ENCODE measurements around the gene MAGI2.
"Not testable (repeated sequence)": the region's sequence is repeated elsewhere in the genome, so short reads cannot be mapped to it uniquely, and the experiment has no call there.

Gene MAGI2

GRCh38 chr7:78006063-78006755, 1447.3 kb downstream of the MAGI2 start:
- DNase-seq: no peak

DNA sequence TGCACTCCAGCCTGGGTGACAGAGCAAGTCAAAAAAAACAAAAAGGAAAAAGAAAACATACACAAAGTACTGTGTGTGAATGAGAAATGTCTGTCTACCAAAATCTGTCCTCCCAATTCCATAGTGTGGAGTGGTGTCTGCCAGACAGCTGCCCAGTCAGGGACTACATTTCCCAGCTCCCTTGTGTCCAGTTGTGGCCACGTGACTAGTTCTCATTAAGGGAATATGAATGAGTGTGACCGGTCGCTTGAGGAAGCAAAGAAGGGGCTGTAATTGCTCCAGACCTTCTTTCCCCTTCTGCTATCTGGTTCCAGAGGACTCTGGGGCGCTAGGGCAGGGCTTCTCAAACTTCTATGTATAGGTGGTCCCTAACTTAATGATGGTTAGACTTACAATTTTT, 1450.8 kb downstream of the MAGI2 start:
- DNase-seq: no peak

- DNase-seq: no peak
Measured at GRCh38 chr7:78002021-78002420, 1451.4 kb downstream of the MAGI2 start.

- not testable (repeated sequence) for DNase-seq
Measured at GRCh38 chr7:77999168-77999567, 1454.3 kb downstream of the MAGI2 start.

DNA sequence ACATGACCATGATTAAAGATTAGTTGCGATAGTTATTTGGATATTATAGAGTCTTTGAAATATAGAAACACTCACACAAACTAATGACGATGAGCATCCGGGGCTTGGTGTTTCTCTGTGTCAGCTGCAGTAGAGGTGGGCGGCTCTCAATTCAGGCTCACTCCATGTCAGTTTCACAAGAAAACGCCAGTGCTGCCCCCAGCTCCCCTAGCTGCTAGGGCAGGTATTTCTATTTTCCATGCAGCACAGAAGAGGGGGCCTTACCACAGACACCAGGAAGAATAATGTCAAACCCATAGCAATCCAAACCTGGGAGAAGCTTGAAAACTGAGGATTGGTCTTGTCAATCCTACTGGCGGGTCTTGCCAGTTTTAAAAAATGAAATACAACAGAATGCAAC, 1457.8 kb downstream of the MAGI2 start:
- DNase-seq: no peak

- DNase-seq: peak; percentile 28 to 53
Measured at GRCh38 chr7:77993838-77994237, 1459.6 kb downstream of the MAGI2 start.

GRCh38 chr7:77991656-77992055, 1461.8 kb downstream of the MAGI2 start:
- no peak for DNase-seq

GRCh38 chr7:77989981-77990566, 1463.4 kb downstream of the MAGI2 start:
- no peak for DNase-seq

- no peak for DNase-seq
Measured at GRCh38 chr7:77985974-77986339, 1467.5 kb downstream of the MAGI2 start.

- DNase-seq: no peak
Measured at GRCh38 chr7:77985232-77985973, 1468.1 kb downstream of the MAGI2 start.

GRCh38 chr7:77983973-77984372, 1469.5 kb downstream of the MAGI2 start:
- no peak for DNase-seq

DNA sequence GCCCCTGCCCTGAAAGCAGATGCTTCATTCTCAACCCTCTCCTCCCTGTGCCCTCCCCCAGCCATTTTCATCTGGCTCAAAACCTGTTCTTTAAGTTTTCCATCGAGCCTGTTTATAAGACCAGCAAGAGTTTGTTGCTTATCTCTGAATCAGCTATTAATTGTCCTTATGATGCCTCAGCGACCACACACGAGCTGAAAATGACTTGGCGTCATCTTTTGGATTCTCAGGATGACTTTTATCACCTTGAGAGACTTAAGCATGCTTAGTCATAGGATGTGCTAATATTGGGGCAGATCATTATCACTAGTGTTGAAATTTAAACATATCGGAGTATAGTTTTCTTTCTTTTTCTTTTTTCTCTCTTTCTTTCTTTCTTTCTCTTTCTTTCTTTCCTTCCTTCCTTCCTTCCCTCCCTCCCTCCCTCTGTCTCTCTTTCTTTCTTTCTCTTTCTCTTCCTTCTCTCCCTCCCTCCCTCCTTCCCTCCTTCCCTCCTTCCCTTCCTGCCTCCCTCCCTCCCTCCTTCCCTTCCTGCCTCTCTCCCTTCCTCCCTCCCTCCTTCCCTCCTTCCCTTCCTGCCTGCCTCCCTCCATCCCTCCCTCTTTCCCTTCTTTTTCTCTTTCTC, 1470.4 kb downstream of the MAGI2 start:
- DNase-seq: no peak

DNA sequence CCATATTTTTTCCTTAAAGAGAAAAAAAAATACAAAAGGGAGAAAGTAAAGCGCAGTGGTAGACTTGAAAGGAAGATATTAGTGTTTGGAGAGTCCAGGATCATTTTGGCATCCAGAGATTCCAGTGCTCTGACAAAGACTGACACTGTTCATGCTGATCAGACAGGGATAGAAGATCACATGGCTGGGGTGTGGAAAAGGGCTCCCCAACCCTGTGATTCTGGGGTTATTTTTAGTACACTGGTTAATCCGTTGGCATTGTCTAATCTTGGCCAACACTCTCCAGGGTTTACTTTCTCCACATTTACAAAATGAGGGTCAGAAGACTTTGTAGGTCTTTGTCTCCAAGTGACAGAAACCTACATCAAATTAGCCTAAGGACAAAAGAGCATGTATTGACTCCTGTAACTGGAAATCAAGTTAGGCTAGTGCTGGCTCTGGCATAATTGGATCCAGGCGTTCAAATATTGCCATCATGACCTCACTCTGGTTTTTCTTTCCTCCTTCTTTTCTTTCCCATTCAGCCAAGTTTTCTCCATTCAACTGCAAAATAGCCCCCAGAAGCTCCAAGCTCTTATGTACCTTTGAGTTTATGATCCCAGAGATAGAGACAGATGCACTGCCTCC, 1473.3 kb downstream of the MAGI2 start:
- DNase-seq: no peak

- no peak for DNase-seq
Measured at GRCh38 chr7:77979219-77979618, 1474.2 kb downstream of the MAGI2 start.

GRCh38 chr7:77975672-77976480, 1477.6 kb downstream of the MAGI2 start:
- no peak for DNase-seq

- DNase-seq: no peak
Measured at GRCh38 chr7:77971726-77972125, 1481.7 kb downstream of the MAGI2 start.

DNA sequence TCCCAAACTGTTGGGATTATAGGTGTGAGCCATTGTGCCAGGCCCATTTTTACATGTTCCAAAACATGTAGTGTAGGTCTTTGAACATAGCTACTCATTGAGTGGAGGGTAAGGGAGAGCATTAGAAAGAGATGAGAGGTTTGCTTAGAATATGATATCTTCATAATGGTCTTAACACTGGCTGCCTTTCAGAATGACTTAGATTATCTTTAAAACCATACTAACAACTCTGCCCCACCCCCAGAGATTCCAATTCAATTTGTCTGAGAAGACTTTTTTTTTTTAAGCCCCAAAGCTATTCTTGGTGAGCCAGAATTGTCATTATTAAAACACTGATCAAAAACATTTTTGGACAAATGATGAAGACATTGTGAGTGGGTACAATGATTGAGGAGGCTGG, 1486.0 kb downstream of the MAGI2 start:
- no peak for DNase-seq
